ENCODE data around the gene RNF114. TPM values are rescaled to one million over a fixed set of nuclear protein-coding genes. Genes with fewer than 3 reads are reported as not detected.
A peak's percentile ranks its signal among the peaks of the same experiment; 100 is the strongest.
"Not testable (repeated sequence)": the region's sequence is repeated elsewhere in the genome, so short reads cannot be mapped to it uniquely, and the experiment has no call there.

Gene RNF114
- total RNA-seq, 1 donor from 2014 or later, result 52.1 TPM

DNA sequence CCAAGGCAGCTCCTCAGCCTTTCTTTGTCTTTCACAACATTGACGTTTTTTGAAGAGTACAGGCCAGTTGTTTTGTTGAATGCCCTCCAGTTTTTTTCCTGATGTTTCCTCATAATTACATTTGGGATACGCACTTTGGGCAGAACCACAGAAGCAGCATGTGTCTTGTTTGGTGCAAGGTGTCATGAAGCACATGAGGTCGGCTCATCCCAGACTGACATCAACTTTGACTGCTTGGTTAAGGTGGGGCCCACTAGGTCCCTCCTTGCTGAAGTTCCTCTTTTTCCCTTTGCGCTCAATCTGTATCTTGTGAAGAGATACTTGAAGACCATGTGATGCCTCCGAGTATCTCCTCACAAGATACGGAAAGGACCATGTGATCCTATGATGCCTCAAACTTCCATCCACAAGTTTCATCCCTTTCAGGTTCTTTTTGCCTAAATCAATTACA is 57.1 kb downstream of the RNF114 start:
- intact Hi-C loops (cut with DNase I), result no loop called here
- ATAC-seq (ENCODE audit: poor library complexity) (peak; percentile 33), DNase-seq (no peak)

DNA sequence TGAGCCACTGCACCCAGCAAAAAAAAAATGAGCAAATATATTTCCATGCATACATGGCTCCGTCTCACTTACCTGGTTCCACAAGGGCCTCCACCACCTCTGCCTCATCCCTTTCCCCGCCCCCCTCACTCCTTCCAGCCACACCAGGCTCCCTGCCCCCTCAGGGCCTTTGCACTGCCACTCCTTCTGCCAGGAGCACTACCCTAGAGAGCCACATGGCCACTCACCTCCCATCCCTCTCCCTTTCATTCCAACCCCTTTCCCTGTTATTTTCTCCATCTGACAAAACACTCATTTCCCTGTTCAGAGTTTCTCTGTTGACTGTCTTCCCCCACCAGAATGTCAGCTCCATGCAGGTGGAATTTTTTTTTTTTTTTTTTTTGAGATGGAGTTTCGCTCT is 59.4 kb downstream of the RNF114 start:
- ATAC-seq (ENCODE audit: poor library complexity) (no peak), DNase-seq (no peak)
- intact Hi-C loops (cut with DNase I), result no loop called here

DNA sequence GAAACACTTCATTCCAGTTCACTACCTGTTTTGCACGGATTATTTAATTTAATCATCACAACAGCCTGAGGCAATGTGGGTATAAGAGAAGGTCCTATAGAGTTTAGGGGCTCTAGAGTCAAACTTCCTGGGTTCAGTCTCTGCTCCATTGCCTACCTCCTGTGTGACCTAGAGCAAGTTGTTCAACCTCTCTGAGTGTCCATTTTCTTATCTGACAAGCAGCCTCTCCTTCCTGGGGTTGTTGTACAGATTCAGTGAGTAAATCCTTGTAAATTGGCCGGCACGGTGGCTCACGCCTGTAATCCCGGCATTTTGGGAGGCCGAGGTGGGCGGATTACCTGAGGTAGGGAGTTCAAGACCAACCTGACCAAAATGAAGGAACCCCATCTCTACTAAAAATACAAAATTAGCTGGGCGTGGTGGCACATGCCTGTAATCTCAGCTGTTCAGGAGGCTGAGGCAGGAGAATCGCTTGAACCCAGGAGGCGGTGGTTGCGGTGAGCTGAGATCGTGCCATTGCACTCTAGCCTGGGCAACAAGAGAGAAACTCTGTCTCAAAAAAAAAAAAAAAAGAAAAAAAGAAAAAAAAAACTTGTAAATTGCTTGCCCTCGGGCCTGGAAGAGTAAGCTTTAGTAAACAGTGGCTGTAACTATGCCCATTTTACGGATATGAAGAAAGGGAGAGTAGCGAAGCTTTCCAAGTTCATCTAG is 62.4 kb downstream of the RNF114 start:
- intact Hi-C loops (cut with DNase I); DNase-seq; ATAC-seq (ENCODE audit: poor library complexity): not testable (repeated sequence)

DNA sequence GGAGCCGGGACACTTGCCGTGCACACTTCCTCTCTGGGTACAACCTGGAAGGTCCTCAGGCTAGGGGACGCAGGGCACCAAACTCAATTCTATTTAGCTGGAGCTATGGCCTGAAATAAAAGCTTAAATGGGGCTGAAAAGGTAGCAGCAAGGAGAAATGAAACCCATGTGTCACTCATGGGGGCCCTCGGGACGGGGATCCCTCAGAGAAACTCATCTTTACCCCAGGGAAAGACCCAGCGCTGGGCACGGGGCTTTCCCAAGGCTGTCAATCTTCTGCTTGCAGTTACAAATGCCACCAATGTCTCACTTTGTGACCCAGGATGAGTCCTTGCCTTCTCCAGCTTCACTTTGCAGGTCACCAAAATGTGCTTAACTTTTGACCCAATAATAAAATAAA is 63.1 kb downstream of the RNF114 start:
- ATAC-seq (ENCODE audit: poor library complexity) (no peak), DNase-seq (no peak)
- intact Hi-C loops (cut with DNase I), result no loop called here

DNA sequence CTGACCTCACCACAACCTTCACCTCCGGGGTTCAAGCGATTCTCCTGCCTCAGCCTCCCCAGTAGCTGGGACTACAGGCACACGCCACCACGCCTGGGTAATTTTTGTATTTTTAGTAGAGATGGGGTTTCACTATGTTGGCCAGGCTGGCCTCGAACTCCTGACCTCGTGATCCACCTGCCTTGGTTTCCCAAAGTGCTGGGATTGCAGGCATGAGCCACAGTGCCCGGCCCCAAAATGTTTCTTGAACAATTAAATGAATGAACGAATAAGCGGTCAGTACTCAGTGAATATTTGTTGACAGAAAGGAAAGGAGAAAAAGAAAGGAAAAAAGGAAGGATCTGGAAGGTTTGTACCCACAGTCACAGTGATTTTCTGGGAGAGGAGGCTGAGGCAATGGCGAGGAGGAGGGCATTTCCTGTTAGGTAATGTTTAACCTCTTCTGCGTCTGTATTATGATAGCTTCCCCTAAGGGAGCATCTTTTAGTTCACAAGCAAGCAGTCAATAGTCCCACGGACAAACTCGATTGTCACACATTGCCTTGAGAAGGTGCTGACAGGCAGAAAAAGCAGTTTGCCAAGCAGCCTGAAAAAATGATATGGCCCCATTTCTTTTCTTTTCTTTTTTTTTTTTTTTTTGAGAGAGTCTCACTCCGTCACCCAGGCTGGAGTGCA is 64.5 kb downstream of the RNF114 start:
- ATAC-seq (ENCODE audit: poor library complexity); DNase-seq: not testable (repeated sequence)

DNA sequence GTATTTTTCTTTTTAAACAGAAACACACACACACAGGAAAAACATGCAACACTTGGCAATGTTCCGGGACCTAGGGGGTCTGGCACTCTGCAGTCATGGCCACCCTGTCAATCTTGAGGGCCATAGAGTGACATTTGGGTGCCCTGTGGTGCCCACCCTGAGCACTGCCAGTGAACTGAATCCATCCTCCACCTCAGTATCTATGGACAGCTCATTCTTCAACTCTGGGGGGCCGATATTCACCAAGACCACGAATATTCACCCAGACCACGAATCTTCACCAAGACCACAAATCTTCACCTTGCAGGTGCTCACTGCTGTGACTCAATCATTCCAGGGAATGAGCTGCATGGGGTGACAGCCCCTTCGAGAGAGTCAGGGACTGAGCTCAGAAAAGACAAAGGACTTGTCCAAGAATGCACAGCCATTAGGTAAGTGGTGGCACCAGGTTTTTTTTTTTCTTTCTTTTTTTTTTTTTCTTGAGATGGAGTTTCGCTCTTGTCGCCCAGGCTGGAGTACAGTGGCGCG is 65.7 kb downstream of the RNF114 start:
- ATAC-seq (ENCODE audit: poor library complexity) (no peak), DNase-seq (no peak)
- intact Hi-C loops (cut with DNase I), result no loop called here

More for the DNA sequence above, 64.5 kb downstream of the RNF114 start:
- intact Hi-C loops (cut with DNase I), result not testable (repeated sequence)

DNA sequence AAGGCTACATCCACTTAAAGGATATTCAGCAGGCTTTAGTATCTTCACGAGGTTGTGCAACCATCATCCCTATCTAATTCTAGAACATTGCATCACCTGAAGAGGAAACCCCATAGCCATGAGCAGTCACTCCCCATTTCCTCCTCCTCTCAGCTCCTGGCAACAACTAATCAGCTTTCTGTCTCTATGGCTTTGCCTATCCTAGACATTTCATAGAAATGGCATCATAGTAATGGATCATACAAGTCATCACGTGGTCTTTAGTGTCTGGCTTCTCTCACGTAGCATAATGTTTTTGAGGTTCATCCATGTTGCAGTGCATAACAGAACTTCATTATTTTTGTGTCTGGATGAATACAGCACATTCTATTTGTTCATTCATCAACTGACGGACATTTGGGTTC is 67.1 kb downstream of the RNF114 start:
- intact Hi-C loops (cut with DNase I), result no loop called here
- ATAC-seq (ENCODE audit: poor library complexity), result peak; percentile 34
- DNase-seq, result no peak

Other genes with a start within 250 kb of the RNF114 start
- gene B4GALT5, start 222.5 kb upstream of the RNF114 start, total RNA-seq, result 39.6 TPM
- 5.1 TPM for gene SLC9A8, start 123.6 kb upstream of the RNF114 start, total RNA-seq
- gene SPATA2, start 20.9 kb upstream of the RNF114 start, total RNA-seq, result 7.9 TPM
- 0.81 TPM for gene SNAI1, start 46.6 kb downstream of the RNF114 start, total RNA-seq
- 77.8 TPM for gene UBE2V1, start 176.8 kb downstream of the RNF114 start, total RNA-seq
- 25.9 TPM for gene PEDS1, start 217.3 kb downstream of the RNF114 start, total RNA-seq

Data from Right ventricle myocardium superior (tissue), 1 donor.